AG09319 (cell line): Measurements from ENCODE around the gene FH.

Experiments used
- DNase-seq: peaks from one replicate; pipeline ENCODE4 v3.0.0-alpha.2; 2010; ENCODE audit warnings: low read depth; ENCODE audit errors: extremely low read depth
- TF ChIP-seq, protein P1 (sequence below): IDR thresholded peaks from 2 replicates; pipeline ENCODE4 v1.5.1; 2011; ENCODE audit warnings: low read depth, mild to moderate bottlenecking, inconsistent platforms, low read length, moderate library complexity

The FH gene

DNA sequence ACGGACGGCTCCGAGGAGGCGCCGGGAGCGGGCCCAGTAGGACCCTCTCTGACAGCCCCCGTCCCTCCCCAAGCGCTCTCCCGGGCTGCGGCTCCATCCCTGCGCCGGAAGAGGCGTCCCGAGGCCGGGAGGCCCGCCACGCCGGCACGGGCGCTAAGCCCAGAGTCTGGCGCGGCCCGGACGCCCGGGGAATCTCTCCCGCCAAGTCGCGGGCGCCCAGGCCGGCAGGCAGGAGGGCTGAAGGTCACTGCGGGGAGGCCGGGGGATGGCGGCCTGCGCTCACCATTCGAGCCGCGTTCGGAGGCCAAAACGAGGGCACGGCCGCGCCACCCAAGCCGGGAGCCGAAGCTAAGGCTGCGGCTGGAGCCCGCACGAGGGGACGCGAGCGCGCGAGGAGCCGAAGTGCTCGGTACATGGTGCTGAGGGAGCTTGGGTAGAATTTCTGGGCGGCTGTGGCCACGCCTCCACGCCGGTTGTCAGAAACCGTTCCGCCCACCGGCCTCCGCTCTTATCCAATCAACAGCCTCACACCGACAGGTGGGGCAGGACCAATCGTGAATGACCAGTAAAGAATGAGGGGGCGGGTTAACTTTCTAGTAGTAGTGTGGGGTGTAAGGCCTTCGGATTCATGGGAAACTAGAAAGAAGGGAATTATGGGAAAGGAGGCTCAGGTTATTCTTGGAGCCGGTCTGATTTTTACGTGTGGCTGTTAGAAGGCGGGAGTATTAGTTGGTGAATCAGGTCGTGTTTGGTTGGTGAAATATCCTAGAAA lies at the start of gene FH:
TSS of gene FH (minus strand) at position 448 of the 772 bp plus-strand sequence. CDS start at position 415, 33 bp downstream.
- TF ChIP-seq, protein P1, sequence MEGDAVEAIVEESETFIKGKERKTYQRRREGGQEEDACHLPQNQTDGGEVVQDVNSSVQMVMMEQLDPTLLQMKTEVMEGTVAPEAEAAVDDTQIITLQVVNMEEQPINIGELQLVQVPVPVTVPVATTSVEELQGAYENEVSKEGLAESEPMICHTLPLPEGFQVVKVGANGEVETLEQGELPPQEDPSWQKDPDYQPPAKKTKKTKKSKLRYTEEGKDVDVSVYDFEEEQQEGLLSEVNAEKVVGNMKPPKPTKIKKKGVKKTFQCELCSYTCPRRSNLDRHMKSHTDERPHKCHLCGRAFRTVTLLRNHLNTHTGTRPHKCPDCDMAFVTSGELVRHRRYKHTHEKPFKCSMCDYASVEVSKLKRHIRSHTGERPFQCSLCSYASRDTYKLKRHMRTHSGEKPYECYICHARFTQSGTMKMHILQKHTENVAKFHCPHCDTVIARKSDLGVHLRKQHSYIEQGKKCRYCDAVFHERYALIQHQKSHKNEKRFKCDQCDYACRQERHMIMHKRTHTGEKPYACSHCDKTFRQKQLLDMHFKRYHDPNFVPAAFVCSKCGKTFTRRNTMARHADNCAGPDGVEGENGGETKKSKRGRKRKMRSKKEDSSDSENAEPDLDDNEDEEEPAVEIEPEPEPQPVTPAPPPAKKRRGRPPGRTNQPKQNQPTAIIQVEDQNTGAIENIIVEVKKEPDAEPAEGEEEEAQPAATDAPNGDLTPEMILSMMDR = no peak
- peak; percentile 91 for DNase-seq

DNA sequence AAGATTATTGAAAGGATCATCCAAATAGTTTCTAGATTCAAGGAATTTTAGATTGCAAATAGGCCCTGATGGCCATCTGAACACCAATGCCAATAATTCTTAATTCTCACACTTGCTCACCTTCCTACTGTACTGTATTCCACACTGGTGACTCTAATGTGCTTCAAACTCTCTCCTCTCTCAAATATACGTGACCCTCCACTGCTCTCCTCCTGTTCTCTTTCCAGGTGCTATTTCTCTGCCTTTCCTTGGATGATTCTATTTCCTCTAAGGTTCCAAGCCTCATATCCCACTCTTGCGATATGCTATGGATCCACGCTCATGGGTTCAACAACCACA lies 41.3 kb upstream of the FH start:
- DNase-seq = no peak
- TF ChIP-seq, protein P1 = no peak

DNA sequence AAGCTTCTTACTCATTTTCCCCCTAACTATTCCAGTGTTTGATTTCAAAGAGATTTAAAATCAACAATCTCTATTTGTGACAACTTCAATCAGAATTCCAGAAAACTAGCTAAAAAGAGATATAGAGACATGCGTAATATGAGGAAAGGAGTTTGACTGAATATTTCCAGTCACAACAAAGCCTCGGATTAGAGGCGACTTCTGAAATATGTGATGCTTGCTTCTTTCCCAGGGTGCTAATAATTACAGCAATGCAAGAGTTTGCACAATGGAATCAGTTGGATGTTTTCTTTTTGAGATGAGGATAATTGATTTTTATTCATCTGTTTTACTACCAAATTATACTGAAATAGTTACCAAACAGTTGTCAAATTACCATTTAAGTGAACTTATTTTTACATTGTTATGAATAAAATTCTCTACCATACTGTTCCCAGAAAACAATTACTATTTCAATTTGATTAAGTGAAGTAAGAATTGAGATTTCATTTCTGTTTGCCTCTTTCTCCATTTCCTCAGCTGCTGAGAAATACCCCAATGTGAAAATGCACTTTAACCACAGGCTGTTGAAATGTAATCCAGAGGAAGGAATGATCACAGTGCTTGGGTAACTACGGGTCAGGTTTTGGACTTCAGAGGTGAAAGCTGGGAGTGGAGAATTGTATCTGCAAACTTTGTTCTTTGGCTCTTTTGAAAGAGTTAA lies 40.7 kb upstream of the FH start:
- DNase-seq = no peak
- TF ChIP-seq, protein P1 = no peak

DNA sequence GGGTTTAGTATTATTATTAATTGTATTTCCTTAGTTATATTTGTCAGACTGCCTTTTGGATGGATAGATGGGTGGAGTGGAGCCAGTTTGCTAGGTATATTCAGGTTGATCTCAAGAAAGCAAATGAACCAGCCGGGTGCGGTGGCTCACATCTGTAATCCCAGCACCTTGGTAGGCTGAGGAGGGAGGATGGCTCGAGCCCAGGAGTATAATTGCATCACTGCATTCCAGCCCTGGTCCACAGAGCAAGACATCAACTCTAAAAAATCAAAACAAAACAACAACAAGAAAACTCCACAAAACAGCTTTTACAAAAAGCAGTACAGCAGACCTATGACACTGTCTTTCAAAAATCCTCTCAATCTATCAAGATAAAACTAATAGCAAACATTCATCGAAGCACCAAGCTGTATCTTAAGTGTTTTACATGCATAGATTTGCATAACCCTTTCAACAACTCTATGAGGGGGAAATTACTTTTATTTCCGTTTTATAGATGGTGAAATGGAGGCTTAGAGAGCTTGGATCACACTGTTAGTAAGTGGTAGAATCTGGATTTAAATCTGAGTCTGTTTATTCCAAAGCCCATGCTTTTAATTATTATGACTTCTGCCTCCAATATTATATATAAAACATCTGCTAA lies 38.1 kb upstream of the FH start:
- no peak for DNase-seq
- TF ChIP-seq, protein P1 = no peak

DNA sequence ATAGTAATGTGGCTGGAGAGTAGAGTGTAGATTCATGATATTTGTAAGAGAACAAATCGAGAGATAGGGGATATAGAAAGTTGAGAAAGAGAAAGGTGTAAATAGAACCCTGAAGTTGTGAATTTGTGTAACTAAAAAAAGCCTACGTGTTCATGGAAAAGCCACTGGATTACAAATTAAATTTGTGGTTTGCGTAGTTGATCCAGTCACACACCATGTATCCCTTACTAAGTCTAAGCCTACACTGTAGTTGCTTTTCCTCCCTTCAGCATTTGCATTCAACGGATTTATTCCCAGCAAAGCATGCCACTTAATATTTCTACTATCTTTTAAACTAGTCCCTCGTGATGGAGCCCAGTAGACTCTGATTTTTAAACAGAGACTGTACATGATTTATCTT lies 37.5 kb upstream of the FH start:
- DNase-seq = no peak
- TF ChIP-seq, protein P1 = no peak

DNA sequence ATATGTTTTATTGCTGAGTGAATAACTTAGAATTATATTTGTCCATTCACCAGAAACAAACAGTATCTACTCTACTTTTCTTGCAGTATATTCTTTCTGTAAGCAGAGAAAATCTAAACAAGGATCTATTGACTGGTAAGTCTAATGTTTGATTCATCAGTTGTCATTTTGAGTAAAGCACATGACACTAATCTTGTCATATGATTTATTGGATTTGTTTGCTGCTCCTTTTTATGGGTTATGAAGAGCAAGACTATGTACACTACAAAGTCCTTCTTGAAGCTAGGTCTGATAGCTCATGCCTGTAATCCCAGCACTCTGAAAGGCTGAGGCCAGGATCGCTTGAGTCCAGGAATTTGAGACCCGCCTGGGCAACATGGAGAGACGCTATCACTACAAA lies 36.0 kb upstream of the FH start:
- no peak for DNase-seq
- TF ChIP-seq, protein P1 = no peak
